ENCODE data around the gene UGGT1. TPM values are rescaled to one million over a fixed set of nuclear protein-coding genes. Genes with fewer than 3 reads are reported as not detected.

The UGGT1 gene
- total RNA-seq, 4 donors from 2014 or later, result 38.8 to 57.2 (median 52.2) TPM

- in situ Hi-C loops (cut with MboI; ENCODE audit: low pct_ligation_motif_present in 1 of 4, low pct_unique_long_range_greater_than_20kb in 1 of 4, low sequenced_read_pairs in 3 of 4) (loop anchor here in 1 of 4 donors (10.0 kb wide), 1 partner anchor 57 kb away; no protein-coding TSS in a partner anchor), intact Hi-C loops (cut with DNase I; ENCODE audit: low total_unique reads) (loop anchor here (5.0 to 10.0 kb wide), 2 partner anchors 55 to 137 kb away; partner anchors contain the start of gene HS6ST1)
- no peak for DNase-seq
- Histone ChIP-seq H3K27ac (no peak overlapping the region), H3K27me3 (no peaks in the 10 kb centered on the region), H3K36me3 (peaks cover 0 to 58% (median 24%) of the 10 kb centered on the region in 4 donors), H3K4me1 (no peaks in the 10 kb centered on the region), H3K9me3 (no peaks in the 10 kb centered on the region), H3K4me3 (no peak overlapping the region)
- 90 to 94% methylated on average over 2 to 3 of the region's 3 CpGs for WGBS, 2 donors (ENCODE audit: low coverage in 1 of 2)
- TF ChIP-seq EP300 (IDR thresholded peaks at IDR 0.05; ENCODE audit: low read depth) (no peak), CTCF (IDR thresholded peaks at IDR 0.05) (no peak), POLR2A (IDR thresholded peaks at IDR 0.05) (no peak), POLR2AphosphoS5 (IDR thresholded peaks at IDR 0.05) (no peak)
Observed at GRCh38 chr2:128177315-128177714, 86.3 kb downstream of the UGGT1 start.

GRCh38 chr2:128178149-128178649 lies 87.2 kb downstream of the UGGT1 start:
- intact Hi-C loops (cut with DNase I; ENCODE audit: low total_unique reads), result loop anchor here (5.0 to 10.0 kb wide), 2 partner anchors 54 to 137 kb away; partner anchors contain the start of gene HS6ST1
- no peak for DNase-seq
- Histone ChIP-seq H3K27me3 (no peaks in the 10 kb centered on the region), H3K27ac (peak overlapping the region in 3 of 4 donors; percentile 39 to 63 (median 46)), H3K36me3 (peaks cover 0 to 51% (median 23%) of the 10 kb centered on the region in 4 donors), H3K9me3 (no peaks in the 10 kb centered on the region), H3K4me3 (no peak overlapping the region), H3K4me1 (no peaks in the 10 kb centered on the region)
- in situ Hi-C loops (cut with MboI; ENCODE audit: low pct_ligation_motif_present in 1 of 4, low pct_unique_long_range_greater_than_20kb in 1 of 4, low sequenced_read_pairs in 3 of 4), result loop anchor here in 1 of 4 donors (10.0 kb wide), 1 partner anchor 57 kb away; no protein-coding TSS in a partner anchor
- no peak for TF ChIP-seq POLR2A (IDR thresholded peaks at IDR 0.05)
- TF ChIP-seq EP300 (IDR thresholded peaks at IDR 0.05; ENCODE audit: low read depth), result no peak
- TF ChIP-seq CTCF (IDR thresholded peaks at IDR 0.05), result no peak
- TF ChIP-seq POLR2AphosphoS5 (IDR thresholded peaks at IDR 0.05), result no peak
- WGBS, 2 donors (ENCODE audit: low coverage in 1 of 2), result 79 to 80% methylated on average over 5 to 8 of the region's 8 CpGs

GRCh38 chr2:128178650-128179460 lies 87.9 kb downstream of the UGGT1 start:
- H3K27ac ChIP-seq, result peak overlapping the region; percentile 59 to 66 (median 62)
- no peaks in the 10 kb centered on the region for H3K4me1 ChIP-seq
- no peaks in the 10 kb centered on the region for H3K27me3 ChIP-seq
- H3K4me3 ChIP-seq, result no peak overlapping the region
- 52 to 60% methylated on average over 4 to 9 of the region's 9 CpGs for WGBS, 2 donors (ENCODE audit: low coverage in 1 of 2)
- peak; percentile 75 for DNase-seq
- TF ChIP-seq EP300 (IDR thresholded peaks at IDR 0.05; ENCODE audit: low read depth), result peak; percentile 90
- no peak for TF ChIP-seq POLR2A (IDR thresholded peaks at IDR 0.05)
- TF ChIP-seq CTCF (IDR thresholded peaks at IDR 0.05), result peak; percentile 65 to 85 (median 75)
- peak; percentile 44 to 80 (median 75) for TF ChIP-seq POLR2AphosphoS5 (IDR thresholded peaks at IDR 0.05)
- H3K9me3 ChIP-seq, result no peaks in the 10 kb centered on the region
- H3K36me3 ChIP-seq, result peaks cover 0 to 45% (median 20%) of the 10 kb centered on the region in 4 donors
- intact Hi-C loops (cut with DNase I; ENCODE audit: low total_unique reads) (loop anchor here (5.0 to 10.0 kb wide), 2 partner anchors 53 to 136 kb away; partner anchors contain the start of gene HS6ST1), in situ Hi-C loops (cut with MboI; ENCODE audit: low pct_ligation_motif_present in 1 of 4, low pct_unique_long_range_greater_than_20kb in 1 of 4, low sequenced_read_pairs in 3 of 4) (loop anchor here in 1 of 4 donors (10.0 kb wide), 1 partner anchor 56 kb away; no protein-coding TSS in a partner anchor)

- no peak for DNase-seq
- WGBS, 2 donors (ENCODE audit: low coverage in 1 of 2), result 83 to 89% methylated on average over 4 of the region's 4 CpGs
- Histone ChIP-seq H3K9me3 (no peaks in the 10 kb centered on the region), H3K27me3 (no peaks in the 10 kb centered on the region), H3K27ac (peak overlapping the region; percentile 59 to 66 (median 62)), H3K36me3 (peaks cover 0 to 43% (median 17%) of the 10 kb centered on the region in 4 donors), H3K4me1 (no peaks in the 10 kb centered on the region), H3K4me3 (no peak overlapping the region)
- in situ Hi-C loops (cut with MboI; ENCODE audit: low pct_ligation_motif_present in 1 of 4, low pct_unique_long_range_greater_than_20kb in 1 of 4, low sequenced_read_pairs in 3 of 4), result loop anchor here in 1 of 4 donors (10.0 kb wide), 1 partner anchor 55 kb away; no protein-coding TSS in a partner anchor
- intact Hi-C loops (cut with DNase I; ENCODE audit: low total_unique reads), result loop anchor here (5.0 to 10.0 kb wide), 2 partner anchors 53 to 135 kb away; partner anchors contain the start of gene HS6ST1
- no peak for TF ChIP-seq CTCF (IDR thresholded peaks at IDR 0.05)
- no peak for TF ChIP-seq EP300 (IDR thresholded peaks at IDR 0.05; ENCODE audit: low read depth)
- TF ChIP-seq POLR2AphosphoS5 (IDR thresholded peaks at IDR 0.05), result no peak
- TF ChIP-seq POLR2A (IDR thresholded peaks at IDR 0.05), result no peak
Observed at GRCh38 chr2:128179461-128179755, 88.4 kb downstream of the UGGT1 start.
